OCI-M2 (cell line): ENCODE measurements around the gene CPM.

Experiments
- DNase-seq: peaks from one replicate; lab custom pipeline; 2025; ENCODE audit not compliant: unreplicated experiment; lab: John Stamatoyannopoulos, UW

CPM gene

DNA sequence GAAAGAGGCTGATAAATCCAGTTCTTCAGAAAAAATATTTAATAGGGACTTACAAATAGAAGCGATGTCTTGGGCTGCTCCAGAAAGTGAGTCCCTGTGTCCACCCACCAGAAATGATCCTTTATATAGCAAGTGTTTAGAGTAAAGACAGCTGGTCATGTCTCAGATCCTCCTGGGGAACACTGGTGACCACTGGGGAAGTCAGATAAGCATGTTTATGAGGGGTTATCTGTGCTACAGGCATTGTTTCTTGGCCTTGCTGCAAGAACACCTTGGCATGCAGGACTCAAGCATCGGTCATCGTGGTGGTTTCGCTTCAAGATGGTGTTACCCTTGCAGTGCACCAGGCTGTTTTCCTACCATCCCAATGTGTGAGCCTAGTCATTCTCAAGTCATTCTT, 27.2 kb downstream of the CPM start:
- DNase-seq = peak; percentile 5

DNA sequence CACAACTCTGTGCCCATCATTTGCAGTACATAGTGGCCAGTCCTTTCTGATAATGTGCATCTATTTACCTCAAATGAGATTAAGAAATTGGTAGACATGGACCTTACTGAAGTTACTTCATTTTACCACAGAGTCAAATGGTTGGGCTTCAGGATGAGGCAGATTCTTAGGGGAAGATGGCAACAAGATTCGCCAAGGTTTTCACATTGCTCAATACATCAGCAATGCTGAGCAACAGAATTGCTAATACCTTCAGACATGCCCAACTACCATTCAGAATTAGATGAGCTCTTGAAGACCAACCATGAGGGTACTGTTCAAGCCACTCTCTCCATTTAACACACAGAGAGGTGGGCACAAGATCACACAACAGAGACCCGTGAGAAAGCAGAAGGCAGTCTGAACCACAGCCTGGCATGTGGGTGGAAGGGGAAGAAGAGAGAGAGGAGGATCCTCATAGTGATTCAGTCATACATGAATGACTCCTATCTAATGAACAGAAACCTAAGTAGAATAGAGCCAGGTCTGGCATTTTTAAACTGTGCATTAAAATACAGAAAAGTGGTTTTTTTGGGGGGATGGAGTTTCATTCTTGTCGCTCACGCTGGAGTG, 28.5 kb downstream of the CPM start:
- no peak for DNase-seq

- no peak for DNase-seq
Measured at GRCh38 chr12:68903511-68903910, 29.5 kb downstream of the CPM start.

DNA sequence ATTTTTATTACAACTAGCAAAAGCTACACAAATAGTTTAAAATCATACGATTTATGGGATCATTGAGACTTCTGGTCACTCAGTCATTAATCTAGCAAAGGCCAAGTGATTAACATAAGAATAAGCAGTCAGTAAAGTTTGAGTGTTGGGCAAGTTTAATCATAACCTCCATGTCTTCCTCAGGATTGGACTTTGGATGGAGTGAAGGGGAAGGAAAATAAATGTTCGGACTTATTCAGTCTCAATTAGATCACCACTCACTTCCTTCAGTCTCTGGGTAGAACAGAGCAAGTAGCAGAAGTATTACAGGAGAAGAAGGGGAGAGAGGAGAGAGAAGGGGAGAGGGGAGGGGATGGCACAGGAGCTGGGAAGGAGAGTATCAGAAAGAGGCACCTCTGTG, 31.4 kb downstream of the CPM start:
- DNase-seq = no peak

- no peak for DNase-seq
Measured at GRCh38 chr12:68901145-68901544, 31.8 kb downstream of the CPM start.

GRCh38 chr12:68900241-68900640, 32.7 kb downstream of the CPM start:
- DNase-seq = no peak

DNA sequence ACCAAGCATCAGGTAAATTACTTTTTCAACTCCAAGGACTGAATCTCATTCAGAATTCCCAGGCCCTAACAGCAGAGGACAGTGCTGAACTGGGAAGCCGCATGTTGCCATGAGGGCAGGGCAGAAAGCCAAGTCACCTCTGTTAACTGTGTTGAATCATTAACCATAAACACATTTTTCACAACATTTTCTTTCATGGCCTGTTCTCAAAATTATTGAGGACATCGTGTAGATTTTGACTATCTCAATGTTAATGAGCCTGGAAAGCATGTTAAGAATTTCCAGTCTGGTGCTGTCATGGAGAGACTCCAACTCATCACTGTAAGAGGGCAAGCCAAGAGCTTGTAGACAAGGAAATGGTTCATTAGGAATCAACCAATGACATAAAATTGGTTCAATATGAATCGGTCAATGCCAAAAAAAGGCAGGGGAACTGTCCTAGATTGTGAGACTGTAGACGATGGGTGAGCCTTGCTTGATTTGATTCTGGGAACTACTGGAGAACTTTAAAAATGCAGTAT, 33.7 kb downstream of the CPM start:
- DNase-seq = no peak

GRCh38 chr12:68896881-68897540, 36.0 kb downstream of the CPM start:
- DNase-seq = no peak

DNA sequence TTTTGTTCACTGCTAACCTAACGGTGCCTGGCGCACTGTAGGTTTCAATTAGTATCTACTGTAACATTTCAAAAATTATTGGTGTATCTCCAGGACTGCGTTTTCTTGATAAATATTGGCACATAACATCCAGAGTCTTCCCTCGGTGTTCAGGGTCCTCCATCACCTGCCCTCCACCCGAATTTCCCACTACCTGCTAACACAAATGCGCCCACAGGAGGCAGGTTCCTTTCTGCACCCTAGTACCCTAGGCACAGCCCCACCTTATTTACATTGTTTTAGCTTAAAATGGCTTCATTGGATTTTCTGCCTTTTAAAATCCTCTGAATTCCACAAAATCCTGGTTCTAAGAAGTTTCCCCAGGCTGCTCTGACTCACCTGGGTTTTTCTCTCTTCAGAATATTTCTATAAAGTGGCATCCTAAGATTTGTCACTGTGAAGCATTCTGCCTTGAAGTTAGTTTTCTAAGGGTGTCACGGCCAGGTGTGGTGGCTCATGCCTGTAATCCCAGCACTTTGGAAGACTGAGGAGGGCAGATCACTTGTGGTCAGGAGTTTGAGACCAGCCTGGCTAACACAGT, 38.6 kb downstream of the CPM start:
- DNase-seq = no peak

- no peak for DNase-seq
Measured at GRCh38 chr12:68893741-68894140, 39.2 kb downstream of the CPM start.

DNA sequence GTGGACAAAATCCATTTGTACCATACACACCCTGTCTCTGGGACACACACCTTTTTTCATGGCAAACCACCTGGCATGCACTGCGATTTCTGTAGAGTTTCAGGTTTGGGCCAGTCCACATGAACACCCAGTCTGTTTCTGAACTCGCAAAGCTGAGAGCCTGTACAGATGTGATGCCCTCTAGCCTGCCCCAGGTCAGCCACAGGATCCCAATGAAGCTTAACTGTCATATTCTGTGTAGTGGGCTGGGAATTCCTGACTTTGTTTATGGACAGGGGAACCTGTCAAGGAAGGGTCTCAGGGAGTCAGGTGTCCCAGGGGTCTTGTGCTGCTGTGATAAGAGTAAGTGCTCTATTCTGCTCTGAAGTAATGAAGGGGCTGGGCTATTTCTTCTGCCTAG, 39.8 kb downstream of the CPM start:
- no peak for DNase-seq

GRCh38 chr12:68891141-68891540, 41.8 kb downstream of the CPM start:
- no peak for DNase-seq

DNA sequence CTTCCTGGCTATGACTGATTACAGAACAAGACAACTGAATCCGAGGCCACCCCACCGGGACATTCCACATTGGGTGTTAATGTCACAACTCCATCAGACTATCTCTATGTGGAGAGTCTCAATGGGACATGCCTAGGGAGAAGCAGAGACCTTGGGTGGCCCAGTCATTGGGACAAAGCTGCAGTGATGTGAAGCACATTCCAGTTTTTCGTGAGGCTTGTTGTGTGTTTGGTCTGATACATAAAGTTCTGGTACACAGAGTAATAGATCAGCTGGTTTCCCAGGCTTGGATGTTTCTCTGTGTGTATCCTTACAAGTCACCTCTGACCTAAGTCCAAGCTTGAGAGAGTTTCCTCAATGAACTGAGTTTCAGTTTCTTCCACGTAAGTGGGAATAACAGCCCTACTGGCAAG, 42.3 kb downstream of the CPM start:
- DNase-seq = no peak

- no peak for DNase-seq
Measured at GRCh38 chr12:68888243-68888642, 44.7 kb downstream of the CPM start.

DNA sequence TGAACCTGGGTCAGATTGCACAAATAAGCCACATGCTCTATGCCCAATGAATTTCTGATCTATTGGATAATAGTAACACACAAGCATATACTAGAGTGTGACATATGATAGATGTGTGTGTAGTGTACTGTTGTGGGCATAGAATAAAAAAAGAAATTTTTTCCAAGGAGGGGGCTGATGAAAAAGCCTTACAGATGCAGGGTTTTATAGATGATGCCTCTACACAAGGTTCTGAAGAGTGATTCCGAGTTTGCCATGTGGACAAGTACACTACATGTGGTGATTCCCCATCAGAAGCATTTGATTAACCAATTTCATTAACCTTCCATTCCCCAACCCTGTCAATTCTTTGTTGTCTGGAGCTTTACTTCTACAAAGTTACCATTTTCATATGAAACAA, 45.3 kb downstream of the CPM start:
- DNase-seq = no peak

- no peak for DNase-seq
Measured at GRCh38 chr12:68886636-68887572, 46.1 kb downstream of the CPM start.

DNA sequence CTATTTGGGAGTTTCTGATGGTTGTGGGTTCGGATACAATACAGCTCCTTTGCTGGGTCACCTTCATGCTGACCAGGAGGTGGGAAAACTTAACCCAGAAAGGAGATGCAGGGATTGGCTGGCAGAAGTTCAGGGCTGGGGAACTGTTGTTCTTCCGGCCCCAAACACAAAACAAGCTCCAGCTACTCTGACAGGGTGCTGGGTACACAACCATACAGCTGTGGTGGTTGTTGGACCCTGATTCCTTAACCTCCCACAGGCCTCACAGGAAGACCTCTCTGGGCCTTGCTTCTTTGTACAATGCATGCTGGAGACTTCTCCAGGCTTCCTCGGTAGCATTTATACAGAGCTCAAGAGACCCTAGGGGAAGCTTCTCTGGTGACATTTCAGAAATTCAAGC, 47.6 kb downstream of the CPM start:
- no peak for DNase-seq

GRCh38 chr12:68884251-68884650, 48.7 kb downstream of the CPM start:
- no peak for DNase-seq

GRCh38 chr12:68883151-68883550, 49.8 kb downstream of the CPM start:
- DNase-seq = no peak

DNA sequence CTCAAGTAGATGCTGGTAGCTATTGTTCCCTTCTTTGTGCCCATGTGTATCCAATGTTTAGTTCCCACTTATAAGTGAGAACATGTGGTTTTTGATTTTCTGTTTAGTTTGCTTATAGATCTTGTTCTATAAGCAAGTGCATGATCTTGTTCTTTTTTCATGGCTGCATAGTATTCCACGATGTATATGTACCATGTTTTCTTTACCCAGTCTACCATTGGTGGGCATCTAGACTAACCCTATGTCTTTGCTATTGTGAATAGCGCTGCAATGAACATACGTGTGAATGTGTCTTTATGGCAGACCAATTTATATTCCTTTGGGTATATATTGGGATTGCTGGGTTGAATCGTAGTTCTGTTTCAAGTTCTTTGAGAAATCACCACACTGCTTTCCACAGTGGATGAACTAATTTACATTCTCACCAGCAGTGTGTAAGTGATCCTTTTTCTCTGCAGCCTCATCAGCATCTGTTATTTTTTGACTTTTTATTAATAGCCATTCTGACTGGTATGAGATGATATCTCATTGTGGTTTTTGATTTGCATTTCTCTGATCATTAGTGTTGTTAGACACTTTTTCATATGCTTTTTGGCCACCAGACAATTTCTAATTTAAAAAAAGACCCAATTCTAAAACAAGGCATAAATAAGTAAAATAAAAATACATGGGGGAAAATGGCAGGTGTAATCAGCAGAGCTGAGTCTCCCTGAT, 50.6 kb downstream of the CPM start:
- DNase-seq = no peak
